GM12878 (cell line): ENCODE results near the gene TNRC6C.

Experiments
- CTCF ChIP-seq, 3 experiments: IDR thresholded peaks in 2 of 3; conservative IDR thresholded peaks in 1 of 3; 2 replicates each; pipeline ENCODE4 v1.5.1; 2011; ENCODE audit warnings: low read depth in 3 of 3, low read length in 3 of 3, mild to moderate bottlenecking in 3 of 3, control low read depth in 2 of 3, moderate library complexity in 2 of 3, inconsistent platforms in 1 of 3, mixed read lengths in 1 of 3; ENCODE audit not compliant: control insufficient read depth in 2 of 3, insufficient read depth in 1 of 3; ENCODE audit errors: extremely low read depth in 1 of 3
- NR2C2 ChIP-seq: IDR thresholded peaks from 2 replicates; pipeline ENCODE4 v1.6.1; 2011; ENCODE audit warnings: borderline replicate concordance, low read depth; ENCODE audit not compliant: control insufficient read depth, insufficient read length
- TCF12 ChIP-seq: IDR thresholded peaks from 2 replicates; pipeline ENCODE4 v1.6.1; 2011; ENCODE audit warnings: low read depth, mild to moderate bottlenecking, low read length

GRCh38 chr17:78109489-78109761 is 150.9 kb downstream of the TNRC6C start:
- TF ChIP-seq TCF12 (no peak), CTCF (IDR thresholded peaks at IDR 0.05 in 2 of 3, conservative IDR thresholded peaks at IDR 0.05 in 1 of 3; ENCODE audit: control insufficient read depth in 2 of 3, extremely low read depth in 1 of 3, insufficient read depth in 1 of 3, low read depth in 3 of 3, low read length in 3 of 3) (no peak), NR2C2 (no peak)
